IPS-18c (cell line): ENCODE data around the gene IGLON5.

ENCODE experiments used
- H3K4me3 ChIP-seq: 2 replicates; pipeline ENCODE4 v1.7.0; 2013; ENCODE audit warnings: low read depth, mild to moderate bottlenecking, low read length, moderate library complexity; ENCODE audit not compliant: insufficient read depth
- H3K9me3 ChIP-seq: one replicate; pipeline ENCODE4 v1.6.1; 2013; ENCODE audit warnings: mild to moderate bottlenecking, low read length, moderate library complexity; ENCODE audit not compliant: control insufficient read depth, insufficient read depth

The IGLON5 gene

DNA sequence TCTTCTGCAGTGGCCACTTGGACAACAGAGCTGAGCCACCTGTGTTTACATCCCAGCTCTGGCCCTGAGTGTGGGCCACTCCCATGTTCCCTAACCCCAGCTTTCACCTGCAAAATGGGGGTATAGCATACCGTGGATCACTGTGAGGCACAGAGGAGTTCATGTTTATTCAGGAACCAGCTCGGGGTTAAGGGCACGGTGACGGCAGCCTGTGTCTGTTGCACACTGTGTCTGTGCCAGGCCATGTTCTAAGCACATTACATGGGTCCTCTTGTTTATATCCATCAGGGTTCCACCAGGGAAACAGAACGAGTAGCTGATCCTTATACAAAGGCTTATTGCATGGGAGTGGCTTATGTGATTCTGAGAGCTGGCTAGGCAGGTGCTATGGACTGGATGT lies 14.0 kb upstream of the IGLON5 start:
- Histone ChIP-seq H3K4me3 (no peak overlapping the region), H3K9me3 (no peaks in the 10 kb centered on the region)

- H3K4me3 ChIP-seq, result no peak overlapping the region
- no peaks in the 10 kb centered on the region for H3K9me3 ChIP-seq
Observed at GRCh38 chr19:51301266-51301665, 10.2 kb upstream of the IGLON5 start.

GRCh38 chr19:51305479-51305878 lies 6.0 kb upstream of the IGLON5 start:
- no peaks in the 10 kb centered on the region for H3K9me3 ChIP-seq

DNA sequence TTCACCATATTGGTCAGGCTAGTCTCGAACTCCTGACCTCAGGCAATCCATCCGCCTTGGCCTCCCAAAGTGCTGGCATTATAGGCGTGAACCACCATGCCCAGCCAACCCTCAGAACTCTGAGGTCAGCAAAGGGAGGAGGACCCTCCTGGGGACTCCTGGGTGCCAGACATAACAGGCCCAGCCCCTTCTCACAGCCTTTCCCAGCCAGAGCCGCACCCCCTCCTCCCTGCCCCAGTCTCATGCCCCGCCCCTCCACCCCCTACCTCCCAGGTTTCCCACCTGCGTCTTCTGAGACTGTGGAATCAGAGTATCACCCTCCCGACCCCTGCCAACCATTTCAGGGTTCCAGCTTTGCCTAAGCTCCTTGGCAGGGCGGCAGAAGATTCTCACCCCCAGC lies 5.2 kb downstream of the IGLON5 start:
- Histone ChIP-seq H3K4me3 (no peak overlapping the region), H3K9me3 (no peaks in the 10 kb centered on the region)

More at GRCh38 chr19:51305479-51305878, 6.0 kb upstream of the IGLON5 start:
- no peak overlapping the region for H3K4me3 ChIP-seq

DNA sequence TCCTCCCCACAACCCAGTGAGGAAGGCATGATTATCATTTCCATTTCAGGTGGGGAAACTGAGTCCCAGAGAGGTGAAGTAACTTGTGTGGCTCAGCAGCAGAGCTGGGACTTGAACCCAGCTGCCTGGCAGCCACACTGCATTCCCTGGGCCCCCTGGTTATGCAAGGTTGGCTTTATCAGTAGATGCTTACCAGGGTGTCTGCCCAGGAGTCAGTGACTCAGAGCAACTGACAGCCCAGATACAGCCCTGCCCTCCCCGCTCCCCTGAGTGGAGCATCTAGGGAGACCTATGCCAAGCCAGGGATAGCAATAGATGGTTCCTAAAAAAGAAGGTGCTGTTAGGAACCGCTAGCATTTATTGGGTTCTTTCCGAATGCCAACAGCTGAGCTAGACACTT lies 5.9 kb downstream of the IGLON5 start:
- no peaks in the 10 kb centered on the region for H3K9me3 ChIP-seq
- H3K4me3 ChIP-seq, result no peak overlapping the region

DNA sequence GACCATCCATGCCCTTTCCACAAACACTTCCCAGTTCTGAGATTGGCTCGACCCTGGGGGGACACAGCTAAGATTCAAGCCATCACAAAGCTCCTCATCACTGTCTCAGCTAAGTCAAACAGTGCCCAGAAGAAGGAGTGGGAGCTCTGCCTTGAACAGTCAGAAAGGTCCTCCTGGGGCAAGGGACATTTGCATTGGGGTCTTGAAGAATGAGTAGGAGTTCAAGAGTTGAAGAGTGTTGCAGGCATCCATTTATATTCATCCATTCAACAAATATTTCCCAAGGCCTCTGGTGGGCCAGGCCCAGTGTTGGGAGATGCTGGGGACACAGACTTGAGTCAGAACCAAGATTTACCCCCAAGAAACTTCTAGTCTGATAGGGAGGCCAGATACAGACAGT lies 6.5 kb downstream of the IGLON5 start:
- Histone ChIP-seq H3K9me3 (no peaks in the 10 kb centered on the region), H3K4me3 (no peak overlapping the region)

- no peaks in the 10 kb centered on the region for H3K9me3 ChIP-seq
- H3K4me3 ChIP-seq, result no peak overlapping the region
Observed at GRCh38 chr19:51318687-51319648, 7.5 kb downstream of the IGLON5 start.

DNA sequence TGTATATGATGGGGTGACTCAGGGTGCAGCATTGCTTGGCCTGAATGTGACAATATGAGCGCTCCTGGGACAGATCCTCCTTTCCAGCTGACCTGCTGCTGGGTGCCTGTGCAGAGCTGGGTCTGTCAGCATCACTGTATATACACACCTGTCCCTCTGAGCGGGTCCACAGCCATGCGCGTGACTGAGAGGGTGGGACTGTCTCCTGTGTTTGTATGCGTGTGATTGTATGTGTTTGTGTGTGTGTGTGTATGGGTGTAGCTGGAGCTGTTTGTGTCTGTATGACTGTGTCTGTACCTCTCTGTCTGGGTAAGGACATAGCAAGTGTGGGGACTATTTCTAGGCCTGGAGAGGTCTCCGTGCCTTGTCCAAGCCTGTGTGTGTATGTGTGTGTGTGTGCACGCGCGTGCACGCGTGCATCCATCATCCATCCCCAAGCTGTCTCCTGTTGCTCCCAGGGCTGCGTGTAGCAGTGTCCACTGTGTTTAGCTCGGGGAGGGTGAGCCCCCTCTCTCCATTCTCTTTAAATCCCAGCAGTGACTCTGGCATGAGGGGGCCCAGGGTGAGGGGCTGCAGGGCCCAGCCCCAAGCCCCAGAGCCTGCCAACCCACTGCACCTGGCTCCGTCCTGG lies 8.3 kb downstream of the IGLON5 start:
- Histone ChIP-seq H3K9me3 (no peaks in the 10 kb centered on the region), H3K4me3 (no peak overlapping the region)

DNA sequence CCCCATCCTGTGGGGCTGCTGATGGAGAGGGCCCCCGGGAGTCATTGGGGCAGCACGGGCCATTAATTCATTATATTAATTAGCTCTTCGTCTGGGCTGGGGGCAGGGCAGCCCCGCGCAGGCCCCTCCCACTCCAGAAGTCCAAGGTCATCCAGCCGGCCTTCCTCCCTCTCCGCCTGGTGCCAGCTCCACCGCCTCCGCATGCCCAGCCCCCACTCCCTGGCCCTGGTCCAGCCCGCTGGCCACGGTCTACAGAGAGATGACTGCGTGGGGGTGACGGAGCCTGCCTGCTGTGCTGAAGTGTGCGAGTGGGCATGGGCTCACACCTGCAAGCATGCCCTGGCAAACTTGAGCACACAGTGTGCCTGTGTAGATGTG lies 8.8 kb downstream of the IGLON5 start:
- Histone ChIP-seq H3K4me3 (no peak overlapping the region), H3K9me3 (no peaks in the 10 kb centered on the region)

- Histone ChIP-seq H3K4me3 (no peak overlapping the region), H3K9me3 (no peaks in the 10 kb centered on the region)
Observed at GRCh38 chr19:51321799-51322198, 10.4 kb downstream of the IGLON5 start.

- H3K9me3 ChIP-seq, result no peaks in the 10 kb centered on the region
- no peak overlapping the region for H3K4me3 ChIP-seq
Observed at GRCh38 chr19:51323481-51324166, 12.2 kb downstream of the IGLON5 start.

DNA sequence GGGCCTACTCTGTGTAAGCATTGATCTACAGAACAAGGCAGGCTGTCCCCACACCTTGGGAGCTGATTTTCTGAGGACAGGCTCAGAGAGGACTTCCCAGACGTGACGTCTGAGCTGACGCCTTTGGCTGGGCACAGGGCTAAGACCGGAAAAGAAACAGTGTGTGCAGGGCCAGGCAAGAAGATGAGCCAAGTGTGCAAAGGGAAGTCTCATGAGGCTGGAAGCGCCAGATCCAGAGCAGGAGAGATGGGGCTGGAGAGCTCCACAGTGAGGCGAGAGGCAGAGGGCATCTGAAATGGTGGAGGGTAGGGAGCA lies 12.7 kb downstream of the IGLON5 start:
- H3K9me3 ChIP-seq, result no peaks in the 10 kb centered on the region

DNA sequence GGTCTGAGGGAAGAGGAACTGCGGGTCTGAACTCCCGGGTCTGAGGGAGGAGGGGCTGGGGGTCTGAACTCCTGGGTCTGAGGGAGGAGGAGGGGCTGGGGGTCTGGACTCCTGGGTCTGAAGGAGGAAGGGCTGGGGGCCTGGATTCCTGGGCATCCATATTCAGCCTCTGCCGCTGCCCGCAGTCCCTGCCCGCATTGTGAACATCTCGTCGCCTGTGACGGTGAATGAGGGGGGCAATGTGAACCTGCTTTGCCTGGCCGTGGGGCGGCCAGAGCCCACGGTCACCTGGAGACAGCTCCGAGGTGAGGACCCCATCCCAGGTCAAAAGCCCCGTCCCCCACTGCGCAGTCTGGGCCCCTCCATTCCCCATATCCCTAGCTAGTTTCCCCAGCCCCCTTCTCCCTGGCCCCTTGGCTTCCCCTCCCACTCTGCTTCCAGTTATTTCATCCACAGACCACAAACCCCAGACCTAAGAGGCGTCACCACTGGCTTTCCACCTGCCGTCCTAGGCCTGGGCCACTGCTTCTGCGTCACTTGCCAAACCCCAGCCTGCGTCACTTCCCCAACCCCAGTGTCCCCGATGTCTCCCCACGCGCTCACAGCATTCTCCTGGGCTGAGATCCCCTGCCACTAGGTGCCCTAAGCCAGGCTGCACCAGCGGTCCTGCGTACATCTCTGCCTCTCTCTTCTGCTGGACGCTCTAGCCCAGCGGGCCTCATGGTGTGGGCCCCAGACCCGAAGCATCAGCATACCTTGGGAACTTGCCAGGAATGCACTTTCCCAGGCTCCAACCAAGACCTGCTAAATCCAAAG lies 13.9 kb downstream of the IGLON5 start:
- Histone ChIP-seq H3K9me3 (no peaks in the 10 kb centered on the region), H3K4me3 (no peak overlapping the region)

More for the DNA sequence above, 12.7 kb downstream of the IGLON5 start:
- no peak overlapping the region for H3K4me3 ChIP-seq

GRCh38 chr19:51326216-51327065 lies 15.0 kb downstream of the IGLON5 start:
- H3K9me3 ChIP-seq, result no peaks in the 10 kb centered on the region
- H3K4me3 ChIP-seq, result peak overlapping the region; percentile 53

- Histone ChIP-seq H3K9me3 (no peaks in the 10 kb centered on the region), H3K4me3 (peak overlapping the region; percentile 53)
Observed at GRCh38 chr19:51327066-51328001, 15.9 kb downstream of the IGLON5 start.

GRCh38 chr19:51329411-51329810 lies 18.0 kb downstream of the IGLON5 start:
- Histone ChIP-seq H3K9me3 (no peaks in the 10 kb centered on the region), H3K4me3 (no peak overlapping the region)
